PC-3 (cell line): ENCODE results near the gene SPRN. TPM values are rescaled to one million over a fixed set of nuclear protein-coding genes. Genes with fewer than 3 reads are reported as not detected.
"Not testable (repeated sequence)": the region's sequence is repeated elsewhere in the genome, so short reads cannot be mapped to it uniquely, and the experiment has no call there.

Experiments used
- ATAC-seq: fragments of 200-7000 bp; cut with Tn5 transposase; 2 replicates; pipeline ENCODE4 v1.9.1; 2020; ENCODE audit warnings: mild to moderate bottlenecking, moderate library complexity
- BruUV-seq: library from RNA; stranded (reverse); fragments of 400-500 nt; replicated peaks from 2 replicates; lab custom pipeline; 2021; lab: Mats Ljungman, UMichigan
- CTCF ChIA-PET: fragments of 300-600 bp; sonication (Branson Sonifier 250); formaldehyde crosslinking; loops from one replicate; lab custom pipeline; 2022; ENCODE audit warnings: antibody characterized with exemption; lab: Charles Lee
- POLR2A ChIA-PET: fragments of 300-600 bp; sonication (Branson Sonifier 250); formaldehyde crosslinking; loops from one replicate; lab custom pipeline; 2022; ENCODE audit warnings: antibody characterized with exemption; ENCODE audit not compliant: unreplicated experiment; lab: Charles Lee
- DNase-seq: peaks from one replicate; pipeline ENCODE4 v3.0.0-alpha.2; 2015
- H2AFZ ChIP-seq: fragments of 300-600 bp; sonication (generic); 2 replicates; pipeline ENCODE4 v1.6.0; 2016; ENCODE audit warnings: antibody characterized with exemption, low read length
- H3F3A ChIP-seq: fragments of 300-600 bp; sonication (generic); one replicate; pipeline ENCODE4 v1.6.0; 2017; ENCODE audit warnings: antibody characterized with exemption, low read length, control low read depth, mild to moderate bottlenecking; ENCODE audit not compliant: unreplicated experiment
- H3K27ac ChIP-seq: fragments of 300-600 bp; sonication (generic); 2 replicates; pipeline ENCODE4 v1.5.1; 2016; ENCODE audit warnings: mild to moderate bottlenecking, low read length
- H3K27me3 ChIP-seq: fragments of 300-600 bp; sonication (generic); 2 replicates; pipeline ENCODE4 v1.6.1; 2016; ENCODE audit warnings: low read length, mixed read lengths
- H3K36me3 ChIP-seq: fragments of 300-600 bp; sonication (generic); 2 replicates; pipeline ENCODE4 v1.6.1; 2016; ENCODE audit warnings: low read depth, mixed run types, low read length, mixed read lengths
- H3K4me1 ChIP-seq: fragments of 300-600 bp; sonication (generic); 2 replicates; pipeline ENCODE4 v1.5.1; 2016; ENCODE audit warnings: low read length; ENCODE audit not compliant: insufficient read depth
- H3K4me2 ChIP-seq: fragments of 300-600 bp; sonication (generic); 2 replicates; pipeline ENCODE4 v1.6.0; 2016; ENCODE audit warnings: low read length
- H3K4me3 ChIP-seq: fragments of 300-600 bp; sonication (generic); 2 replicates; pipeline ENCODE4 v1.5.1; 2016; ENCODE audit warnings: mild to moderate bottlenecking, low read length, mixed read lengths
- H3K79me2 ChIP-seq: fragments of 300-600 bp; sonication (generic); 2 replicates; pipeline ENCODE4 v1.6.1; 2017; ENCODE audit warnings: low read length, mixed read lengths
- H3K9ac ChIP-seq: fragments of 300-600 bp; sonication (generic); 2 replicates; pipeline ENCODE4 v1.6.0; 2016; ENCODE audit warnings: mild to moderate bottlenecking, low read length
- H3K9me2 ChIP-seq: fragments of 300-600 bp; sonication (generic); replicated peaks from 2 replicates; pipeline ENCODE4 v1.6.1; 2016; ENCODE audit warnings: mixed run types, low read length, mixed read lengths
- H3K9me3 ChIP-seq: fragments of 300-600 bp; sonication (generic); 2 replicates; pipeline ENCODE4 v1.6.1; 2016; ENCODE audit warnings: low read length, mixed read lengths
- H4K20me1 ChIP-seq: fragments of 300-600 bp; sonication (generic); 2 replicates; pipeline ENCODE4 v1.6.1; 2016; ENCODE audit warnings: low read length, mixed read lengths
- CTCF ChIP-seq: fragments of 300-600 bp; sonication (generic); conservative IDR thresholded peaks from 2 replicates; pipeline ENCODE4 v1.5.1; 2017; ENCODE audit warnings: antibody characterized with exemption, low read depth, mild to moderate bottlenecking, low read length
- EZH2 ChIP-seq: fragments of 300-600 bp; sonication (generic); IDR thresholded peaks from one replicate; pipeline ENCODE4 v1.6.1; 2017; ENCODE audit warnings: antibody characterized with exemption, mild to moderate bottlenecking, low read length; ENCODE audit not compliant: unreplicated experiment
- EZH2phosphoT487 ChIP-seq: fragments of 300-600 bp; sonication (generic); IDR thresholded peaks from 2 replicates; pipeline ENCODE4 v1.6.1; 2018; ENCODE audit warnings: mild to moderate bottlenecking, antibody characterized with exemption, low read length, borderline replicate concordance
- intact Hi-C: fragments of 100-400 bp; cut with micrococcal nuclease; formaldehyde crosslinking; loops from 2 replicates; pipeline ENCODE4 v1.9.0; 2023
- total RNA-seq: library from RNA; depleted of rRNA; stranded (reverse); fragments of >200 nt; gene quantifications from 2 replicates; pipeline ENCODE4 v1.2.3, GENCODE V29; 2014

The SPRN gene
- total RNA-seq, 1 experiment from 2014 or later = not detected

GRCh38 chr10:133429571-133429970 lies 5.1 kb upstream of the SPRN start:
- BruUV-seq, CTCF ChIA-PET, DNase-seq, H3K9me2 ChIP-seq, H3K4me1 ChIP-seq, H3K9me3 ChIP-seq, POLR2A ChIA-PET, H4K20me1 ChIP-seq, H3K4me2 ChIP-seq, ATAC-seq, intact Hi-C loops, H3K27me3 ChIP-seq, H2AFZ ChIP-seq, H3K9ac ChIP-seq, H3K79me2 ChIP-seq, H3F3A ChIP-seq, H3K27ac ChIP-seq, H3K36me3 ChIP-seq, H3K4me3 ChIP-seq: not testable (repeated sequence)

- H2AFZ ChIP-seq, H3K27me3 ChIP-seq, POLR2A ChIA-PET, H3K9me3 ChIP-seq, H4K20me1 ChIP-seq, DNase-seq, H3K36me3 ChIP-seq, H3K79me2 ChIP-seq, intact Hi-C loops, H3K9me2 ChIP-seq, H3K9ac ChIP-seq, H3K27ac ChIP-seq, BruUV-seq, CTCF ChIA-PET, H3K4me2 ChIP-seq, H3F3A ChIP-seq, H3K4me1 ChIP-seq, H3K4me3 ChIP-seq, ATAC-seq: not testable (repeated sequence)
Observed at GRCh38 chr10:133424102-133424501, 323 bp downstream of the SPRN start.

GRCh38 chr10:133422807-133423771 lies 1.3 kb downstream of the SPRN start:
- BruUV-seq = no TSS peak
- Histone ChIP-seq H4K20me1 (no peaks in the 10 kb centered on the region), H3K79me2 (no peaks in the 10 kb centered on the region), H3K27me3 (no peaks in the 10 kb centered on the region), H3K9ac (no peak overlapping the region), H3K9me2 (no peaks in the 10 kb centered on the region), H3K4me1 (no peaks in the 10 kb centered on the region), H3K36me3 (no peaks in the 10 kb centered on the region), H3K9me3 (no peaks in the 10 kb centered on the region), H3K27ac (no peak overlapping the region), H2AFZ (no peak overlapping the region), H3K4me2 (no peak overlapping the region), H3F3A (no peaks in the 10 kb centered on the region), H3K4me3 (no peak overlapping the region)
- peak; percentile 32 for ATAC-seq
- DNase-seq = no peak
- CTCF ChIA-PET = no interaction called here
- TF ChIP-seq EZH2phosphoT487 = no peak
- no peak for TF ChIP-seq CTCF
- no peak for TF ChIP-seq EZH2
- intact Hi-C loops = no loop called here
- POLR2A ChIA-PET = no interaction called here
